ENCODE data around the gene ZNF580. TPM values are rescaled to one million over a fixed set of nuclear protein-coding genes. Genes with fewer than 3 reads are reported as not detected.

ZNF580 gene
- total and polyA plus RNA-seq, 2 of the 13 experiments (the other 11 are each of a cell fraction or from before 2014, with no cell fraction given): 4.4 to 6.0 TPM

DNA sequence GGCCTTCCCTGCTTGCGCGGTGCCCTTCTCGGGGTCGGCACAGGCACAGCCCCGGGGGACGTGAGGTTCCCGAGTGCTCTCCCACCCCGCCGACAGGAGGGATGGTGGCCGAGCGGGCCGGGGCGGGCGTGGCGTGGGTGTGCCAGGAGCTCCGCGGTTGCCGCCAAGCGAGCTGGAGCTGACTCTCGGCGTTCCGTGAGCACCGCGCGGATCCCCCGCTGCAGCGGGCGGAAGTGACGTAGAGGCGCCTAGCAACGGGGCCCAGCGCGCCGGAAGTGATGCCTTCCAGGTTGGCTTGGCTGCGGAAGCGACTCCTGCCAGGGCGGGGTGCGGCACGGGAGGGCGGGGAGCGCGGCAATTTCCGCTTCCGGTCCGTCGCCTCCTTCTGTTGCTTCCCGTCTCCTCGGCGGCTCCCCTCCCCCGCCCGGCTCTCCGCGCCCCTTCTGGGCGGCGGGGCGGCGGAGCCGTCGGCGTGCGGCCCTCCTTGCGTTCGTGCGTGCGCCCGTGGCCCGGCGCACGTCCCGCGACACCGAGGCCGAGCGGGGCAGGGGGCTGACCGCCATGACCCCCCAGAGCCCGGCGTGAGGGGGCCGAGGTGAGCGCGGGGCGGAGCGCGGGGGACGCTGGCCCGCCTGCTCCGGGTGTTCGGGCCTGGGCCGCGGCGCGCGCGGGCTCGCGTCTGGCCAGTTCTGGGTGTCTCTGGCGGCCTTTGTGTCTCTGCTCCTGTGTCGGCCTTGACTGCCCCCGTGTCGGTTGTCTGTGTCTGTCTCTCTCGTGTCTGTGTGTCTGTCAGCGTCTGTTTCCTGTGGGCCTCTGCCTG, 34.2 kb downstream of the ZNF580 start, which contains the start of gene EPN1 (continued):
- TF ChIP-seq MTA3 (CRISPR knock-in tag; IDR thresholded peaks at IDR 0.05): no peak
- no peak for TF ChIP-seq ZMYM3 (CRISPR knock-in tag; IDR thresholded peaks at IDR 0.05)
- no peak for TF ChIP-seq ZNF460 (CRISPR knock-in tag; IDR thresholded peaks at IDR 0.05; ENCODE audit: borderline replicate concordance)
- peak; percentile 33; the same call in 1 of the 2 replicates for TF ChIP-seq TAF1 (CRISPR knock-in tag; IDR thresholded peaks at IDR 0.05)
- no peak for TF ChIP-seq GTF2F1 (IDR thresholded peaks at IDR 0.05; ENCODE audit: low read length)
- TF ChIP-seq ZNF569 (CRISPR knock-in tag; IDR thresholded peaks at IDR 0.05; ENCODE audit: borderline replicate concordance): no peak
- no peak for TF ChIP-seq FOXA1 (IDR thresholded peaks at IDR 0.05)
- TF ChIP-seq FOXA1 (CRISPR knock-in tag; IDR thresholded peaks at IDR 0.05): no peak
- TF ChIP-seq ZSCAN12 (CRISPR knock-in tag; IDR thresholded peaks at IDR 0.05): no peak
- TF ChIP-seq, protein P1, sequence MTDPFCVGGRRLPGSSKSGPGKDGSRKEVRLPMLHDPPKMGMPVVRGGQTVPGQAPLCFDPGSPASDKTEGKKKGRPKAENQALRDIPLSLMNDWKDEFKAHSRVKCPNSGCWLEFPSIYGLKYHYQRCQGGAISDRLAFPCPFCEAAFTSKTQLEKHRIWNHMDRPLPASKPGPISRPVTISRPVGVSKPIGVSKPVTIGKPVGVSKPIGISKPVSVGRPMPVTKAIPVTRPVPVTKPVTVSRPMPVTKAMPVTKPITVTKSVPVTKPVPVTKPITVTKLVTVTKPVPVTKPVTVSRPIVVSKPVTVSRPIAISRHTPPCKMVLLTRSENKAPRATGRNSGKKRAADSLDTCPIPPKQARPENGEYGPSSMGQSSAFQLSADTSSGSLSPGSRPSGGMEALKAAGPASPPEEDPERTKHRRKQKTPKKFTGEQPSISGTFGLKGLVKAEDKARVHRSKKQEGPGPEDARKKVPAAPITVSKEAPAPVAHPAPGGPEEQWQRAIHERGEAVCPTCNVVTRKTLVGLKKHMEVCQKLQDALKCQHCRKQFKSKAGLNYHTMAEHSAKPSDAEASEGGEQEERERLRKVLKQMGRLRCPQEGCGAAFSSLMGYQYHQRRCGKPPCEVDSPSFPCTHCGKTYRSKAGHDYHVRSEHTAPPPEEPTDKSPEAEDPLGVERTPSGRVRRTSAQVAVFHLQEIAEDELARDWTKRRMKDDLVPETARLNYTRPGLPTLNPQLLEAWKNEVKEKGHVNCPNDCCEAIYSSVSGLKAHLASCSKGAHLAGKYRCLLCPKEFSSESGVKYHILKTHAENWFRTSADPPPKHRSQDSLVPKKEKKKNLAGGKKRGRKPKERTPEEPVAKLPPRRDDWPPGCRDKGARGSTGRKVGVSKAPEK (CRISPR knock-in tag; IDR thresholded peaks at IDR 0.05; ENCODE audit: borderline replicate concordance): no peak
- TF ChIP-seq ZNF777 (CRISPR knock-in tag; IDR thresholded peaks at IDR 0.05): peak; percentile 51; the same call in 1 of the 2 replicates
- peak; percentile 83 for TF ChIP-seq RBFOX2 (IDR thresholded peaks at IDR 0.05; ENCODE audit: low read depth, low read length)
- peak; percentile 90; the same call in 1 of the 2 replicates for TF ChIP-seq MAZ (IDR thresholded peaks at IDR 0.05; ENCODE audit: borderline replicate concordance, low read depth, low read length)
- TF ChIP-seq MAZ (CRISPR knock-in tag; IDR thresholded peaks at IDR 0.05; ENCODE audit: low read depth): peak; percentile 94
- TF ChIP-seq ZNF354B (CRISPR knock-in tag; IDR thresholded peaks at IDR 0.05): no peak
- TF ChIP-seq GTF3A (CRISPR knock-in tag; conservative IDR thresholded peaks at IDR 0.05): no peak
- TF ChIP-seq RARG (CRISPR knock-in tag; IDR thresholded peaks at IDR 0.05; ENCODE audit: low read depth): no peak
- no peak for TF ChIP-seq NCOA2 (CRISPR knock-in tag; IDR thresholded peaks at IDR 0.05)
- peak; percentile 54; the same call in 1 of the 2 replicates for TF ChIP-seq MIER2 (CRISPR knock-in tag; IDR thresholded peaks at IDR 0.05)
- no peak for TF ChIP-seq ZNF737 (CRISPR knock-in tag; IDR thresholded peaks at IDR 0.05; ENCODE audit: borderline replicate concordance)
- TF ChIP-seq NFKB2 (CRISPR knock-in tag; IDR thresholded peaks at IDR 0.05; ENCODE audit: borderline replicate concordance): peak; percentile 74; the same call in 1 of the 2 replicates
- TF ChIP-seq ZNF558 (CRISPR knock-in tag; IDR thresholded peaks at IDR 0.05; ENCODE audit: borderline replicate concordance): peak; percentile 38; the same call in 1 of the 2 replicates
- no peak for TF ChIP-seq KDM3A (CRISPR knock-in tag; IDR thresholded peaks at IDR 0.05; ENCODE audit: low read depth)
- TF ChIP-seq, protein P2, sequence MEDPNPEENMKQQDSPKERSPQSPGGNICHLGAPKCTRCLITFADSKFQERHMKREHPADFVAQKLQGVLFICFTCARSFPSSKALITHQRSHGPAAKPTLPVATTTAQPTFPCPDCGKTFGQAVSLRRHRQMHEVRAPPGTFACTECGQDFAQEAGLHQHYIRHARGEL (CRISPR knock-in tag; IDR thresholded peaks at IDR 0.05): no peak
- TF ChIP-seq ZNF746 (CRISPR knock-in tag; IDR thresholded peaks at IDR 0.05): no peak
- TF ChIP-seq ZNF629 (CRISPR knock-in tag; conservative IDR thresholded peaks at IDR 0.05): no peak
- TF ChIP-seq FOSL2 (CRISPR knock-in tag; IDR thresholded peaks at IDR 0.05): no peak
- TF ChIP-seq ZNF296 (CRISPR knock-in tag; conservative IDR thresholded peaks at IDR 0.05): no peak
- peak; percentile 87 for TF ChIP-seq IRF2 (CRISPR knock-in tag; IDR thresholded peaks at IDR 0.05)
